ENCODE results near the gene P2RX6. TPM values are rescaled to one million over a fixed set of nuclear protein-coding genes. Genes with fewer than 3 reads are reported as not detected.

Gene P2RX6
- total RNA-seq, 1 donor from 2014 or later: 0.26 TPM

DNA sequence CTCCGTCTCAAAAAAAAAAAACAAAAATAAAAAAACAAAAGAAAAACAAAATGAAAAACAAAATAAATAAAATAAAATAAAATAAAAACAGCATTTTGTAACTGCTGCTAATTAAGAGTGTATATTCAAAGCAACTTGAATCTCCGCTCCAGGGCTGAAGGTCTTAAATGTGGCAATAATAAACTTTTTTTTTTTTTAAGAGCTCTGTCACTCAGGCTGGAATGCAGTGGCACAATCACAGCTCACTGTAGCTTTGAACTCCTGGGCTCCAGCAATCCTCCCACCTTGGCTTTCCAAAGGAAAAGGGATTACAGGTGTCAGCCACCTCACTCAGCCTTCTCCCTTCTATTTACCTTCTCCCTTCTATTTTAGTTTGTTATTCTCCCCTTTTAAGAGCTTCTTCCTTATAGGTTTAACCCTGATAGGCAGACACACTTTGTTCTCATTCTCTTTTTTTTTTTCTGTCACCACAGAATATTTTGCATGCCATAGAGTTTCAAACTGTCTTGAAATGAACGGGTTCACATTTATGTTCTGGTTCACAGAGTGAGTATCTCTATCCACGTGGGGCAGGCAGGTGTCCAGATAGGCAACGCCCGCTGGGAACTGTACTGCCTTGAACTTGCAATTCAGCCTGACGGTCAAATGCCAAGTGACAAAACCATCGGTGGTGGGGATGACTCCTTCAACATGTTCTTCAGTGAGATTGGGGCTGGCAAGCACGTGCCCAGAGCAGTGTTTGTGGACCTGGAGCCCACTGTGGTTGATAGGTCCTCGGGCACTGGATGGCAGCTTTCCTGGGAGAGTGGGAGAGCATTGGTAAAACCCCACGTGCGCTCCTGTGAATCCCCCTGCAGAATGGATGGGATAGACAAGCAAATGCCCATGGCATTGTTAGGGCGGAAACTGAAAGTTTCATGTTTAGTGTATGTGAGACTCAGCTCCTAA, 50.2 kb downstream of the P2RX6 start:
- TF ChIP-seq, protein P1, sequence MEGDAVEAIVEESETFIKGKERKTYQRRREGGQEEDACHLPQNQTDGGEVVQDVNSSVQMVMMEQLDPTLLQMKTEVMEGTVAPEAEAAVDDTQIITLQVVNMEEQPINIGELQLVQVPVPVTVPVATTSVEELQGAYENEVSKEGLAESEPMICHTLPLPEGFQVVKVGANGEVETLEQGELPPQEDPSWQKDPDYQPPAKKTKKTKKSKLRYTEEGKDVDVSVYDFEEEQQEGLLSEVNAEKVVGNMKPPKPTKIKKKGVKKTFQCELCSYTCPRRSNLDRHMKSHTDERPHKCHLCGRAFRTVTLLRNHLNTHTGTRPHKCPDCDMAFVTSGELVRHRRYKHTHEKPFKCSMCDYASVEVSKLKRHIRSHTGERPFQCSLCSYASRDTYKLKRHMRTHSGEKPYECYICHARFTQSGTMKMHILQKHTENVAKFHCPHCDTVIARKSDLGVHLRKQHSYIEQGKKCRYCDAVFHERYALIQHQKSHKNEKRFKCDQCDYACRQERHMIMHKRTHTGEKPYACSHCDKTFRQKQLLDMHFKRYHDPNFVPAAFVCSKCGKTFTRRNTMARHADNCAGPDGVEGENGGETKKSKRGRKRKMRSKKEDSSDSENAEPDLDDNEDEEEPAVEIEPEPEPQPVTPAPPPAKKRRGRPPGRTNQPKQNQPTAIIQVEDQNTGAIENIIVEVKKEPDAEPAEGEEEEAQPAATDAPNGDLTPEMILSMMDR (IDR thresholded peaks at IDR 0.05; ENCODE audit: insufficient read depth, low read length, severe bottlenecking): no peak
- H3K27me3 ChIP-seq (ENCODE audit: control insufficient read depth, insufficient read depth, low read length): no peaks in the 10 kb centered on the region
- no peaks in the 10 kb centered on the region for H3K36me3 ChIP-seq (ENCODE audit: control insufficient read depth, insufficient read depth, low read length)
- H3K4me3 ChIP-seq (ENCODE audit: low read depth, low read length): no peak overlapping the region
- DNase-seq (ENCODE audit: low read depth) (no peak), FAIRE-seq (no peak)

DNA sequence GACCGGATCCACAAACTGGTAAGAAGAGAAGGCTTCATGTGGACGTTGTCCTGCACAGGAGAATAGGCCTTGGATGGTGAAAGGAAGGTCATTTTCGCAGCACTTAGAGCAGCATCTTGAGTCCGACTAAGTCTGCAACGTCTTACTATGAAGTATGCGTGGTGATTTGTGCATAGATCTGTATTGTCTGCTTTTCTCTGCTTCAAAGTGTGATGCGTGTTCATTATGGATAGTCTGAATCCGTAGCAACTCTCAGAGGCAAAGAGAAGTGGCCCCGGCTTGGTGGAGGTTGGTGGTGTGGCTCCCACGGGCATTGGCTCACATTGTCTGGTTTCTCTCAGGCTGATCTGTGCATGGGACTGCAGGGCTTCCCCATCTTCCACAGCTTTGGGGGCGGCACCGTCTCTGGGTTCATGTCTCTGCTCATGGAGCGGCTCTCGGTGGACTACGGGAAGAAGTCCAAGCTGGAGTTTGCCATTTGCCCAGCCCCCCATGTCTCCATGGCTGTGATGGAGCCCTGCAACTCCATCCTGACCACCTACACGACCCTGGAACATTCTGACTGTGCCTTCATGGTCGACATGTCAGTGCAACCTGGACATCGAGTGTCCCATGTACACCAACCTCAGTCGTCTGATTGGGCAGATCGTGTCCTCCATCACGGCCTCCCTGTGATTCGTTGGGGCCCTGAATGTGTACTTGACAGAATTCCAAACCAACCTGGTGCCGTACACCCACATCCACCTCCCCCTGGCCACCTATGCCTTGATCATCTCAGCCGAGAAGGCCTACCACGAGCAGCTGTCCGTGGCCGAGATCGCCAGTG, 52.3 kb downstream of the P2RX6 start:
- TF ChIP-seq, protein P1 (IDR thresholded peaks at IDR 0.05; ENCODE audit: insufficient read depth, low read length, severe bottlenecking): no peak
- FAIRE-seq (peak; percentile 97), DNase-seq (ENCODE audit: low read depth) (no peak)
- Histone ChIP-seq H3K4me3 (ENCODE audit: low read depth, low read length) (no peak overlapping the region), H3K27me3 (ENCODE audit: control insufficient read depth, insufficient read depth, low read length) (no peaks in the 10 kb centered on the region), H3K36me3 (ENCODE audit: control insufficient read depth, insufficient read depth, low read length) (no peaks in the 10 kb centered on the region)

DNA sequence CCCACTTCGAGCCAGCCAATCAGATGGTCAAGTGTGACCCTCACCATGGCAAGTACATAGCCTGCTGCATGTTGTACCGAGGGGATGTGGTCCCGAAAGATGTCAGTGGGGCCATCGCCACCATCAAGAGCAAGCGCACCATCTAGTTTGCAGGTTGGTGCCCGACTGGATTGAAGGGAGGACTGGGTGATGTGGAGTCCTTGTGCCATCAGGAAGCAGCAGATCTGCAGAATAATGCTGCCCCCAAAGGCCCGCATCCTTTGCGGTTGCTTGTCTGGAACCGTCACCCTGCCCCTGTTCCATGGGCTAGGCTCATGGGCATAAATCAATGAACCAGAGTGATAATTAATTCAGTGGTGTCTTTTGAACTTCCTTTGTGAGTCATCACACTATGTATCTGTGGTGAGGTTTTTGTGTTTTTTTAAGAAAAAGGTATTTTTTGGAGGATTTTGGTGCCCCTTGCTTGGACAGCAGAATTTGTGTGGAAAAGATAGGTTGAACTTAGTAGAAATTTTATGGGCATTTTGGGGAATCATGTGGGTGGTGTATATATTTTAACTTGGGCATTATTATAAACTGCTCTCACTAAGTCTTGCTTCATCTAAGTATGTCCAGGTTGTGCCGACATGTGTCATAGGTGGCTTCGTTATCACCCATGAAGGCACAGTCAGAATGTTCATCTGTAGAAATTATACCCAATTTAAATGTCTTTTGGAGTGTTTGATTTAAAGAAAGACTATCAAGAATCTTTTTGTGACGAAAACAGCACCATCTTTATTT, 53.1 kb downstream of the P2RX6 start:
- H3K4me3 ChIP-seq (ENCODE audit: low read depth, low read length): no peak overlapping the region
- peak; percentile 7 for FAIRE-seq
- H3K36me3 ChIP-seq (ENCODE audit: control insufficient read depth, insufficient read depth, low read length): no peaks in the 10 kb centered on the region
- TF ChIP-seq, protein P1 (IDR thresholded peaks at IDR 0.05; ENCODE audit: insufficient read depth, low read length, severe bottlenecking): no peak
- DNase-seq (ENCODE audit: low read depth): no peak
- H3K27me3 ChIP-seq (ENCODE audit: control insufficient read depth, insufficient read depth, low read length): no peaks in the 10 kb centered on the region

DNA sequence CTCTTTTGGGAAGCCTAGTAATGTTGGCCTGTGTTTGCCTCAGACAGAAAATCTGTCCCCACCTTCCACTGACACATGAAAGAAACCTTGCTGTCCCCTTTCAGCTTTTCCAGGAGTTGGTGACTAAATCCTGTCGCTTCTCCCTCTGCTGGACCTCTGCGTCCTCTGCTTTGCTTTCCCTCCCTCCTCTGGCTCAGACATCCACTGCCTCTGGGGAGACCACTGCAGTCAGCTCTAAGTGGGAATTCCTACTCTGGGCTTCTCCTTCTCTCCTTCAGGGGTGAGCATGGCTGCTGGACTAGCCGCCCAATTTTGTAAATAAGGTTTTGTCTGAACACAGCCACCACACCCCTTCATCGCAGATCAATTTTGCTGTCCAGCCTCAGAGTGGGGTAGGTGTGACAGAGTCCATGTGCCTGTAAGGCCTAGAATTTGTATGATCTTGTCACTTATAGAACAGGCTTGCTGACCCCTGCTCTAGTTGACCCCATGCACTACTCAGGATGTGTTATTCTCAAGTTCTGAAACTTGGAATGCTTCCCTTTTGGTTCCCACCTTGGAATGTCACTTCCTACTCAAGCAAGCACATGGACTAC, 53.8 kb downstream of the P2RX6 start:
- no peak for DNase-seq (ENCODE audit: low read depth)
- TF ChIP-seq, protein P1 (IDR thresholded peaks at IDR 0.05; ENCODE audit: insufficient read depth, low read length, severe bottlenecking): no peak
- no peak overlapping the region for H3K4me3 ChIP-seq (ENCODE audit: low read depth, low read length)
- FAIRE-seq: no peak
- H3K27me3 ChIP-seq (ENCODE audit: control insufficient read depth, insufficient read depth, low read length): no peaks in the 10 kb centered on the region
- H3K36me3 ChIP-seq (ENCODE audit: control insufficient read depth, insufficient read depth, low read length): no peaks in the 10 kb centered on the region

DNA sequence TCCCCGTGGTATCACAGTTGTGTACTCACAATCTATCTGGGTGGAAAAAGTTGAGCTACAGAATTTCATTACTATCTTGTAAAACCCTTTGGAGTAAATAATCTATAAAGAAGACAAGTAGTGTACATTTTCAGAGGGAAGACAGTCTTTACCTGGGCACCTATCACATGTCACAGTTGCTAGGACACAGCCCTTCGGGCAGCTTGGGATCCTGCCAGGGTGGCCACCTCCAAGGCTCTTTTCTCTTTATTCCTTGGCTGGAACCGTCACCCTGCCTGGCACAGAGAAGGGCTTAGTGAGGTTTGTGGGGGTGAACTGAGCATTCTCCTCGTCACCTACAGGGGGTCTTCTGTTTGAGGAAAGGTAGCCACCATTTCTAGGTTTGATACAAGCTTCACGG, 54.4 kb downstream of the P2RX6 start:
- H3K36me3 ChIP-seq (ENCODE audit: control insufficient read depth, insufficient read depth, low read length): no peaks in the 10 kb centered on the region
- FAIRE-seq (no peak), DNase-seq (ENCODE audit: low read depth) (no peak)
- no peak overlapping the region for H3K4me3 ChIP-seq (ENCODE audit: low read depth, low read length)
- TF ChIP-seq, protein P1 (IDR thresholded peaks at IDR 0.05; ENCODE audit: insufficient read depth, low read length, severe bottlenecking): no peak
- H3K27me3 ChIP-seq (ENCODE audit: control insufficient read depth, insufficient read depth, low read length): no peaks in the 10 kb centered on the region

All from bronchial epithelial cell (primary cell).